PC-3 (cell line): Measurements from ENCODE around the gene SEC31B. TPM values are rescaled to one million over a fixed set of nuclear protein-coding genes. Genes with fewer than 3 reads are reported as not detected.

Experiments used
- ATAC-seq: fragments of 200-7000 bp; cut with Tn5 transposase; 2 replicates; pipeline ENCODE4 v1.9.1; 2020; ENCODE audit warnings: mild to moderate bottlenecking, moderate library complexity
- BruUV-seq: library from RNA; stranded (reverse); fragments of 400-500 nt; replicated peaks from 2 replicates; lab custom pipeline; 2021; lab: Mats Ljungman, UMichigan
- CTCF ChIA-PET: fragments of 300-600 bp; sonication (Branson Sonifier 250); formaldehyde crosslinking; loops from one replicate; lab custom pipeline; 2022; ENCODE audit warnings: antibody characterized with exemption; lab: Charles Lee
- POLR2A ChIA-PET: fragments of 300-600 bp; sonication (Branson Sonifier 250); formaldehyde crosslinking; loops from one replicate; lab custom pipeline; 2022; ENCODE audit warnings: antibody characterized with exemption; ENCODE audit not compliant: unreplicated experiment; lab: Charles Lee
- DNase-seq: peaks from one replicate; pipeline ENCODE4 v3.0.0-alpha.2; 2015
- H2AFZ ChIP-seq: fragments of 300-600 bp; sonication (generic); 2 replicates; pipeline ENCODE4 v1.6.0; 2016; ENCODE audit warnings: antibody characterized with exemption, low read length
- H3F3A ChIP-seq: fragments of 300-600 bp; sonication (generic); one replicate; pipeline ENCODE4 v1.6.0; 2017; ENCODE audit warnings: antibody characterized with exemption, low read length, control low read depth, mild to moderate bottlenecking; ENCODE audit not compliant: unreplicated experiment
- H3K27ac ChIP-seq: fragments of 300-600 bp; sonication (generic); 2 replicates; pipeline ENCODE4 v1.5.1; 2016; ENCODE audit warnings: mild to moderate bottlenecking, low read length
- H3K27me3 ChIP-seq: fragments of 300-600 bp; sonication (generic); 2 replicates; pipeline ENCODE4 v1.6.1; 2016; ENCODE audit warnings: low read length, mixed read lengths
- H3K36me3 ChIP-seq: fragments of 300-600 bp; sonication (generic); 2 replicates; pipeline ENCODE4 v1.6.1; 2016; ENCODE audit warnings: low read depth, mixed run types, low read length, mixed read lengths
- H3K4me1 ChIP-seq: fragments of 300-600 bp; sonication (generic); 2 replicates; pipeline ENCODE4 v1.5.1; 2016; ENCODE audit warnings: low read length; ENCODE audit not compliant: insufficient read depth
- H3K4me2 ChIP-seq: fragments of 300-600 bp; sonication (generic); 2 replicates; pipeline ENCODE4 v1.6.0; 2016; ENCODE audit warnings: low read length
- H3K4me3 ChIP-seq: fragments of 300-600 bp; sonication (generic); 2 replicates; pipeline ENCODE4 v1.5.1; 2016; ENCODE audit warnings: mild to moderate bottlenecking, low read length, mixed read lengths
- H3K79me2 ChIP-seq: fragments of 300-600 bp; sonication (generic); 2 replicates; pipeline ENCODE4 v1.6.1; 2017; ENCODE audit warnings: low read length, mixed read lengths
- H3K9ac ChIP-seq: fragments of 300-600 bp; sonication (generic); 2 replicates; pipeline ENCODE4 v1.6.0; 2016; ENCODE audit warnings: mild to moderate bottlenecking, low read length
- H3K9me2 ChIP-seq: fragments of 300-600 bp; sonication (generic); replicated peaks from 2 replicates; pipeline ENCODE4 v1.6.1; 2016; ENCODE audit warnings: mixed run types, low read length, mixed read lengths
- H3K9me3 ChIP-seq: fragments of 300-600 bp; sonication (generic); 2 replicates; pipeline ENCODE4 v1.6.1; 2016; ENCODE audit warnings: low read length, mixed read lengths
- H4K20me1 ChIP-seq: fragments of 300-600 bp; sonication (generic); 2 replicates; pipeline ENCODE4 v1.6.1; 2016; ENCODE audit warnings: low read length, mixed read lengths
- CTCF ChIP-seq: fragments of 300-600 bp; sonication (generic); conservative IDR thresholded peaks from 2 replicates; pipeline ENCODE4 v1.5.1; 2017; ENCODE audit warnings: antibody characterized with exemption, low read depth, mild to moderate bottlenecking, low read length
- EZH2 ChIP-seq: fragments of 300-600 bp; sonication (generic); IDR thresholded peaks from one replicate; pipeline ENCODE4 v1.6.1; 2017; ENCODE audit warnings: antibody characterized with exemption, mild to moderate bottlenecking, low read length; ENCODE audit not compliant: unreplicated experiment
- EZH2phosphoT487 ChIP-seq: fragments of 300-600 bp; sonication (generic); IDR thresholded peaks from 2 replicates; pipeline ENCODE4 v1.6.1; 2018; ENCODE audit warnings: mild to moderate bottlenecking, antibody characterized with exemption, low read length, borderline replicate concordance
- intact Hi-C: fragments of 100-400 bp; cut with micrococcal nuclease; formaldehyde crosslinking; loops from 2 replicates; pipeline ENCODE4 v1.9.0; 2023
- total RNA-seq: library from RNA; depleted of rRNA; stranded (reverse); fragments of >200 nt; gene quantifications from 2 replicates; pipeline ENCODE4 v1.2.3, GENCODE V29; 2014

SEC31B gene
- total RNA-seq, 1 experiment from 2014 or later, result 1.6 TPM

- POLR2A ChIA-PET, result interaction anchor here (0.5 to 0.9 kb wide), 9 partner anchors 13 to 1897 kb away, joined by 3 to 13 read pairs (median 6); partner anchors contain the start of gene CUEDC2
- CTCF ChIA-PET, result interaction anchor here (0.6 to 1.1 kb wide), 6 partner anchors 10 to 52 kb away, joined by 3 to 9 read pairs (median 5); no protein-coding TSS in a partner anchor
- Histone ChIP-seq H3K27me3 (no peaks in the 10 kb centered on the region), H3K9ac (peak overlapping the region; percentile 75; the same call in 1 of the 2 replicates), H3F3A (no peaks in the 10 kb centered on the region), H4K20me1 (no peaks in the 10 kb centered on the region), H2AFZ (peak overlapping the region; percentile 90), H3K4me3 (peak overlapping the region; percentile 88), H3K79me2 (peaks cover 32% of the 10 kb centered on the region), H3K9me3 (no peaks in the 10 kb centered on the region), H3K4me1 (peaks cover 18% of the 10 kb centered on the region; the same call in 1 of the 2 replicates), H3K36me3 (no peaks in the 10 kb centered on the region; the same call in 1 of the 2 replicates), H3K27ac (no peak overlapping the region), H3K9me2 (no peaks in the 10 kb centered on the region), H3K4me2 (peak overlapping the region; percentile 83)
- peak; percentile 35 for ATAC-seq
- no peak for TF ChIP-seq EZH2
- TF ChIP-seq CTCF, result no peak
- TF ChIP-seq EZH2phosphoT487, result no peak
- BruUV-seq, result no TSS peak
- no peak for DNase-seq
- intact Hi-C loops, result no loop called here
Measured at GRCh38 chr10:100535338-100535714, 15.7 kb upstream of the SEC31B start.

- H2AFZ ChIP-seq, result peak overlapping the region; percentile 90; the same call in 1 of the 2 replicates
- intact Hi-C loops, result no loop called here
- CTCF ChIA-PET, result no interaction called here
Measured at GRCh38 chr10:100534726-100535125, 15.1 kb upstream of the SEC31B start.

More at GRCh38 chr10:100534726-100535125, 15.1 kb upstream of the SEC31B start:
- Histone ChIP-seq H3F3A (no peaks in the 10 kb centered on the region), H3K27me3 (no peaks in the 10 kb centered on the region), H3K36me3 (no peaks in the 10 kb centered on the region; the same call in 1 of the 2 replicates), H3K79me2 (peaks cover 38% of the 10 kb centered on the region), H3K4me2 (peak overlapping the region; percentile 83; the same call in 1 of the 2 replicates), H4K20me1 (no peaks in the 10 kb centered on the region), H3K9me2 (no peaks in the 10 kb centered on the region), H3K4me3 (no peak overlapping the region; the same call in 1 of the 2 replicates), H3K27ac (no peak overlapping the region), H3K9ac (no peak overlapping the region), H3K4me1 (peaks cover 21% of the 10 kb centered on the region; the same call in 1 of the 2 replicates), H3K9me3 (no peaks in the 10 kb centered on the region)
- POLR2A ChIA-PET, result no interaction called here
- ATAC-seq, result no peak
- no TSS peak for BruUV-seq
- no peak for TF ChIP-seq CTCF
- TF ChIP-seq EZH2, result no peak
- TF ChIP-seq EZH2phosphoT487, result no peak
- no peak for DNase-seq
